Heart left ventricle (tissue), 16 donors: ENCODE results near the gene INPP4B. TPM values are rescaled to one million over a fixed set of nuclear protein-coding genes. Genes with fewer than 3 reads are reported as not detected.
A peak's percentile ranks its signal among the peaks of the same experiment; 100 is the strongest.

ENCODE experiments used
- ATAC-seq, 4 donors: fragments of 200-7000 bp; cut with Tn5 transposase; one replicate each; pipeline ENCODE4 v1.9.1; 2020 to 2022; ENCODE audit warnings: moderate library complexity in 4 of 4, mild to moderate bottlenecking in 3 of 4, moderate number of reproducible peaks in 1 of 4
- DNase-seq, 5 donors: peaks; one replicate each; pipeline ENCODE4 v3.0.0-alpha.2; 2020
- H3K27ac ChIP-seq, 12 donors: fragments of 200-600 bp; sonication (generic) in 4 of 12; one replicate each; pipeline versions ENCODE4 v1.5.0 to v1.8.0; 2016 to 2022; ENCODE audit warnings: mild to moderate bottlenecking in 2 of 12
- H3K27me3 ChIP-seq, 9 donors: fragments of 200-600 bp; sonication (generic) in 2 of 9; one replicate each; pipeline versions ENCODE4 v1.5.1 to v1.8.0; 2016 to 2022; ENCODE audit warnings: mild to moderate bottlenecking in 3 of 9
- H3K36me3 ChIP-seq, 9 donors: fragments of 200-600 bp; sonication (generic) in 2 of 9; one replicate each; pipeline versions ENCODE4 v1.5.0 to v1.8.0; 2018 to 2022; ENCODE audit warnings: mild to moderate bottlenecking in 2 of 9
- H3K4me1 ChIP-seq, 12 donors: fragments of 200-600 bp; sonication (generic) in 4 of 12; one replicate each; pipeline versions ENCODE4 v1.5.0 to v1.8.0; 2016 to 2022; ENCODE audit warnings: mild to moderate bottlenecking in 3 of 12
- H3K4me3 ChIP-seq, 12 donors: fragments of 200-600 bp; sonication (generic) in 4 of 12; one replicate each; pipeline versions ENCODE4 v1.5.0 to v1.8.0; 2017 to 2022; ENCODE audit warnings: mild to moderate bottlenecking in 9 of 12, moderate library complexity in 4 of 12
- H3K9me3 ChIP-seq, 12 donors: fragments of 200-600 bp; sonication (generic) in 4 of 12; one replicate each; pipeline versions ENCODE4 v1.5.0 to v1.8.0; 2016 to 2022; ENCODE audit warnings: mild to moderate bottlenecking in 1 of 12
- POLR2A ChIP-seq, 2 donors: fragments of 450-650 bp; IDR thresholded peaks; one replicate each; pipeline ENCODE4 v1.6.1; 2017; ENCODE audit warnings: antibody characterized with exemption in 2 of 2, mild to moderate bottlenecking in 2 of 2, moderate library complexity in 2 of 2
- WGBS, 4 donors: extraction: QIAGEN DNeasy Blood & Tissue Kit in 2 of 4; methylation state at CpG; one replicate each; pipeline versions ENCODE4 v1.1.5 to v1.1.7; 2013 to 2018; 5-methylcytosine and 5-hydroxymethylcytosine counted together
- intact Hi-C, 10 donors: fragments of 100-400 bp; cut with DNase I; formaldehyde crosslinking; loops; one replicate each; pipeline versions ENCODE4 v1.11.1 to v1.14.2; 2022
- polyA plus RNA-seq, 2 donors: library from polyadenylated mRNA; stranded (reverse); fragments of 200-250 nt; gene quantifications; one replicate each; pipeline ENCODE4 v1.2.3, GENCODE V29; 2013
- total RNA-seq, 9 donors: library from RNA; depleted of rRNA in 2 of 9; stranded (reverse); fragments of >200 nt in 2 of 9; fragmentation: NEBNext Ultra II Directional in 3 of 9; extraction: Animal tissue kit (Norgen Biotek cat#: 25700) in 3 of 9; gene quantifications; one replicate each; pipeline versions ENCODE4 v1.1.0 to v1.2.4, GENCODE V29; 2016 to 2023
- TF ChIP-seq, protein P1 (sequence below), 12 donors: fragments of 200-600 bp; sonication (generic) in 4 of 12; IDR thresholded peaks; one replicate each; pipeline versions ENCODE4 v1.5.0 to v1.8.0; 2018 to 2022; ENCODE audit warnings: antibody characterized with exemption in 12 of 12, mild to moderate bottlenecking in 5 of 12
- donor health status: ischemic (EF 13 %, LVEDD 7.1; RV severe dilation, severe dysfunction).
- donor health status: healthy with polysubstance abuse.
- donor health status: DM: no; HTN: yes; CAD: no.
- donor health status: DM: no; HTN: no; CAD: no.
- donor health status: ischemic (EF 25% LVEDD 6.9; RV normal size, moderate dysfunction).
- donor health status: ischemic (EF 25% LVEDD 5.7; RV mildly dilated, moderate dysfunction).
- donor health status: healthy.
- donor health status: DM: yes; HTN: yes; CAD: no.
- donor health status: ischemic (EF 35%, LVEDD 5.7; RV mildly dilated, moderate dysfunction).
- donor health status: nonischemic (EF 11% LVEDD 7.7; RV severe dilation, severe dysfunction).
- donor health status: DM: yes; HTN: yes; CAD: no.
- donor health status: PGD.
- donor health status: ischemic (EF 29% LVEDD 5.4; RV normal size, mild dysfunction).
- donor health status: nonischemic (EF 23%, LVEDD 6.1; RV moderate dilation, normal function).

The INPP4B gene
- total and polyA plus RNA-seq, 11 donors, result 5.5 to 128 (median 39.1) TPM

DNA sequence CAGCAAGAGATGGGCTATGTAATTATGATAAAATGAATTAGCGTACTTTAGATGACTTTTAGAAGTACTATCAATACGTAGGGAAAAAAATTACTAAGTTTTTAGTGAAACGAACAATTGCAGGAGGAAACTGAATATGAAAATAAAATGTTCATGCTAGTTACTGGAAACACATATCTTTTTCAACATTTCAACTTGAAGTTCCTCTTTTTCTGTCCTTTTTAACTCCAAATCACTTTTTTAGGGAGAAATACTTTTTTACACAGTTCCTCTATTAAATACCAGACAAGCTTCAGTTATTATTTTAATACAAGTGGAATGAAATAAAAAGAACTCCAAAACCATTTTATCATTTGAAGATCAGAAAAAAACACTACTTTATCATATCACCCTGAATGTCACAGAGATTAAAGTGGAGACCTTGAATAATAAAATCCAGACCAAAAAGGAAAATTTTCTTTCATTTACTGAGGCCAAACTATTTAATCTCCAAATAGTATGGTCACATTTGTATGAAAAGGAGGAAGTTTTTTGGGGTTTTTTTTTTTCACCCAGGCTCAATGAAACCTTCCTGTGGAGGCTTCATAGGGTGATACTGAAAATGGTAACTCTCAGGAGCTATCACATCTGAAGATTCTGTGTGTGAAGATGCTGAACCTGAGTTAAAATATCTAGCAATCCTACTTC, 306.2 kb downstream of the INPP4B start:
- no peaks in the 10 kb centered on the region for H3K27me3 ChIP-seq
- TF ChIP-seq, protein P1, sequence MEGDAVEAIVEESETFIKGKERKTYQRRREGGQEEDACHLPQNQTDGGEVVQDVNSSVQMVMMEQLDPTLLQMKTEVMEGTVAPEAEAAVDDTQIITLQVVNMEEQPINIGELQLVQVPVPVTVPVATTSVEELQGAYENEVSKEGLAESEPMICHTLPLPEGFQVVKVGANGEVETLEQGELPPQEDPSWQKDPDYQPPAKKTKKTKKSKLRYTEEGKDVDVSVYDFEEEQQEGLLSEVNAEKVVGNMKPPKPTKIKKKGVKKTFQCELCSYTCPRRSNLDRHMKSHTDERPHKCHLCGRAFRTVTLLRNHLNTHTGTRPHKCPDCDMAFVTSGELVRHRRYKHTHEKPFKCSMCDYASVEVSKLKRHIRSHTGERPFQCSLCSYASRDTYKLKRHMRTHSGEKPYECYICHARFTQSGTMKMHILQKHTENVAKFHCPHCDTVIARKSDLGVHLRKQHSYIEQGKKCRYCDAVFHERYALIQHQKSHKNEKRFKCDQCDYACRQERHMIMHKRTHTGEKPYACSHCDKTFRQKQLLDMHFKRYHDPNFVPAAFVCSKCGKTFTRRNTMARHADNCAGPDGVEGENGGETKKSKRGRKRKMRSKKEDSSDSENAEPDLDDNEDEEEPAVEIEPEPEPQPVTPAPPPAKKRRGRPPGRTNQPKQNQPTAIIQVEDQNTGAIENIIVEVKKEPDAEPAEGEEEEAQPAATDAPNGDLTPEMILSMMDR (IDR thresholded peaks at IDR 0.05), result no peak
- no peak for TF ChIP-seq POLR2A (IDR thresholded peaks at IDR 0.05)
- no peaks in the 10 kb centered on the region for H3K9me3 ChIP-seq
- DNase-seq, result no peak
- H3K4me3 ChIP-seq, result no peak overlapping the region
- ATAC-seq, result no peak
- peak overlapping the region in 1 of 12 donors; percentile 75 for H3K27ac ChIP-seq
- WGBS, 4 donors, result 26 to 54% (median 40%) methylated on average over 3 of the region's 3 CpGs
- intact Hi-C loops, result no loop called here
- peaks cover 0 to 7% (median 0%) of the 10 kb centered on the region in 12 donors for H3K4me1 ChIP-seq
- H3K36me3 ChIP-seq, result no peaks in the 10 kb centered on the region

DNA sequence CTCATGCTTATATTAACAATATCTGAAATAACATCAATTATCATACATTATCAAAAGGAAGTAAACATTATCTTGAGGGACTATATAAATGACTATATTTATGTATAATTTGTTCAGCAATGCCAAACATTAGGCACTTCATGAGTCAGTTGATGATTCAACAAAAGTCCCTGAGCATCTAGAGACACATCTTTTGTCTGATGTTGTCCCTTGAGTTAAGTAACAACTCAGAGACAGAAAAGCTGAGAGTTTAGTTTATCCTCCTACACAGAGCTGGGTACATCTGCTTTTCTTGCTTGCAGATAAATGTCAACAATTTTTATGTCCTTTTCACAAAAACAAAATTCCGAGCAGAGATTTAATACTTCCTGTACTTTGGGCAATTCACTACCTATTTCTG, 311.1 kb downstream of the INPP4B start:
- Histone ChIP-seq H3K36me3 (no peaks in the 10 kb centered on the region), H3K27ac (no peak overlapping the region), H3K27me3 (no peaks in the 10 kb centered on the region), H3K4me1 (peaks cover 0 to 3% (median 0%) of the 10 kb centered on the region in 12 donors), H3K9me3 (no peaks in the 10 kb centered on the region), H3K4me3 (no peak overlapping the region)
- TF ChIP-seq POLR2A (IDR thresholded peaks at IDR 0.05), result no peak
- TF ChIP-seq, protein P1 (IDR thresholded peaks at IDR 0.05), result no peak
- DNase-seq (no peak), ATAC-seq (no peak)
- intact Hi-C loops, result no loop called here
- WGBS, 4 donors, result 79 to 89% (median 83%) methylated on average over 1 of the region's 1 CpG

DNA sequence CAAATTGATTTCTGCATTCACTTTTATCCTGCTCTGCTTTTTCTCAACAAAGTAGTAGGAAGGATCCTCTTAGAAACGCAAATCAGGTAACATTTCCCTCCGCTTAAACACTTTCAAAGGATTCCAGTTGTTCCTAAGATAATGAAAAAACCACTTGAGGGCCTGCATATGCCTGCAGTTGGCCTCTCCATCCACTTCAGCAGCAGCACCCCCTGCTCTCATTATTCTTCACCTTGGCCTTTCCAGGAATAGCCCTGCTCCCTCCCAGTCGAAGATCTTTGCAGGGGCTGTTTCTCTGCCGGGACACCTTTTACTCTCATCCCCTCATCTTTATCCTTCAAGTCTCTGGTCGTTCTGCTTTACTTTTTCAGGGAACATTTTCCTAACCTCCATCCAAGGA, 314.0 kb downstream of the INPP4B start:
- Histone ChIP-seq H3K4me3 (no peak overlapping the region), H3K36me3 (no peaks in the 10 kb centered on the region), H3K4me1 (peaks cover 0 to 3% (median 0%) of the 10 kb centered on the region in 12 donors), H3K27me3 (no peaks in the 10 kb centered on the region), H3K9me3 (peaks cover 0 to 6% (median 0%) of the 10 kb centered on the region in 12 donors), H3K27ac (no peak overlapping the region)
- DNase-seq, result no peak
- TF ChIP-seq, protein P1 (IDR thresholded peaks at IDR 0.05), result no peak
- TF ChIP-seq POLR2A (IDR thresholded peaks at IDR 0.05), result no peak
- intact Hi-C loops, result no loop called here
- WGBS, 4 donors, result 50 to 66% (median 52%) methylated on average over 5 of the region's 5 CpGs
- no peak for ATAC-seq

DNA sequence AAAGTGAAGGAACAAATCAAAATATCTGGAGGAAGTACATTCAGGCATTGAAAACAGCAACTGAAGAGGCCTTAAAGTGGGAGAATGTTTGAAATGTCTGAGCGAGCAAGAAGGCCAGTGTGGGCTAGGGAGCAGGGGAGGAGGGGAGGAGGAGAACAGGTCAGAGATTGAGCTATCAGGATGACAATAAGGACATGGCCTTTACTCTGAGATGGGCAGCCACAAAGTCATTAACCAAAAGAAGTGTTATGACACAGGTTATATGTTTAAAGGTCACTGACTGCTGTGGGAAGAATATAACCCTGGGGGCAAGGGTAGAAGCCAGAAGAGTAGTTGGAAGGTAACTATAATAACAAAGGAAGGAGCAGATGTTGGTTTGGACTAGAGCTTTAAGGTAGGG, 315.4 kb downstream of the INPP4B start:
- 67 to 87% (median 81%) methylated on average over 1 of the region's 1 CpG for WGBS, 4 donors
- DNase-seq (no peak), ATAC-seq (no peak)
- intact Hi-C loops, result no loop called here
- no peaks in the 10 kb centered on the region for H3K27me3 ChIP-seq
- no peak overlapping the region for H3K4me3 ChIP-seq
- TF ChIP-seq, protein P1 (IDR thresholded peaks at IDR 0.05), result no peak
- no peak for TF ChIP-seq POLR2A (IDR thresholded peaks at IDR 0.05)
- H3K27ac ChIP-seq, result no peak overlapping the region
- no peaks in the 10 kb centered on the region for H3K36me3 ChIP-seq
- H3K4me1 ChIP-seq, result peaks cover 0 to 3% (median 0%) of the 10 kb centered on the region in 12 donors
- peaks cover 0 to 6% (median 0%) of the 10 kb centered on the region in 12 donors for H3K9me3 ChIP-seq
